Measurements from ENCODE around the gene CNOT10.
"Not testable (repeated sequence)": the region's sequence is repeated elsewhere in the genome, so short reads cannot be mapped to it uniquely, and the experiment has no call there.

The CNOT10 gene

GRCh38 chr3:32712506-32713055 lies 27.6 kb downstream of the CNOT10 start:
- no peak overlapping the region for H2AFZ ChIP-seq (ENCODE audit: low read length, unreplicated experiment)
- no peak overlapping the region for H3K27ac ChIP-seq (ENCODE audit: low read depth, low read length)
- no peak overlapping the region for H3K4me3 ChIP-seq (ENCODE audit: low read depth, low read length)
- H3K36me3 ChIP-seq (ENCODE audit: insufficient read depth, low read length) = peaks cover 28% of the 10 kb centered on the region; the same call in 1 of the 2 replicates
- no peaks in the 10 kb centered on the region for H3K4me1 ChIP-seq (ENCODE audit: control insufficient read depth, insufficient read depth, low read length, unreplicated experiment)
- no peaks in the 10 kb centered on the region for H3K79me2 ChIP-seq (ENCODE audit: control insufficient read depth, insufficient read depth, low read length, unreplicated experiment)
- H3K27me3 ChIP-seq (ENCODE audit: insufficient read depth, low read length) = no peaks in the 10 kb centered on the region

- Histone ChIP-seq H3K36me3 (ENCODE audit: insufficient read depth, low read length) (peaks cover 28% of the 10 kb centered on the region; the same call in 1 of the 2 replicates), H3K27me3 (ENCODE audit: insufficient read depth, low read length) (no peaks in the 10 kb centered on the region), H2AFZ (ENCODE audit: low read length, unreplicated experiment) (no peak overlapping the region), H3K4me1 (ENCODE audit: control insufficient read depth, insufficient read depth, low read length, unreplicated experiment) (no peaks in the 10 kb centered on the region), H3K4me3 (ENCODE audit: low read depth, low read length) (no peak overlapping the region), H3K79me2 (ENCODE audit: control insufficient read depth, insufficient read depth, low read length, unreplicated experiment) (no peaks in the 10 kb centered on the region), H3K27ac (ENCODE audit: low read depth, low read length) (no peak overlapping the region)
Measured at GRCh38 chr3:32713181-32713580, 28.2 kb downstream of the CNOT10 start.

DNA sequence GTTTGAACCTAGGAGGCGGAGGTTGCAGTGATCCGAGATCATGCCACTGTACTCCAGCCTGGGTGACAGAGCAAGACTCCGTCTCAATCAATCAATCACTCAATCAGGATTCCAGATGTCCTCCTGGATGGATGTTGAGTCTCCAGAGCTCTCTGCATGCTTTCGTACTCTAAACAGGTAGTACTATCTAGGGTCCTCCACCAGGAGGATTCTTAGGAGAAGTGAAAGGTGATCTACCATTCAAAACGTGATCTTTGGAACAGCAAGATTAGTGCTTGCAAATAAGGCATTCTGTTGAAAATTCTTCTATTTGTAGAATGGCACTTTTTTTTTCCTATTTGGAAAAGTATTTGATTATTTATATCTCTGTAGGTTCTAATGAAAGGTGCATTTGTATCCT lies 34.3 kb downstream of the CNOT10 start:
- Histone ChIP-seq H3K4me3 (ENCODE audit: low read depth, low read length) (no peak overlapping the region), H3K79me2 (ENCODE audit: control insufficient read depth, insufficient read depth, low read length, unreplicated experiment) (no peaks in the 10 kb centered on the region), H3K27me3 (ENCODE audit: insufficient read depth, low read length) (no peaks in the 10 kb centered on the region), H3K27ac (ENCODE audit: low read depth, low read length) (no peak overlapping the region), H3K36me3 (ENCODE audit: insufficient read depth, low read length) (0 out of 2 replicates have a peak, but pooled peaks cover 5% of the 10 kb centered on the region), H3K4me1 (ENCODE audit: control insufficient read depth, insufficient read depth, low read length, unreplicated experiment) (no peaks in the 10 kb centered on the region), H2AFZ (ENCODE audit: low read length, unreplicated experiment) (no peak overlapping the region)

DNA sequence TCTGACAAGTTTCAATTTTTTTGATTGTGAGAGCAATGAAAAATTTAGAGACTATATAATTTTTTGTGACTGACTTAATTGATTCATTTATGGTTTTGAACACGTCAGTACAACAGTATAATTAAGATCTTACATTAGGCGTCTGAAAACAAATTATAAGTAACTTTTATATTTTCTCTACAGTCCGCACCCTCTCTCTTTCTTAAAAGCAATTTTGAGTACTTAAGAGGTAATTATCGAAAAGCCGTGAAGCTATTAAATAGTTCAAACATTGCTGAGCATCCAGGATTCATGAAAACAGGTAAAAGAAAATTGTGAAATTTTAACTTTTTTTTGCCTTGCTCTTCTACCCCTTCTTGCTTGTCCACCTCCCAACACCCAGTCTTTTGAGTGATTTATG lies 34.9 kb downstream of the CNOT10 start:
- H3K4me3 ChIP-seq (ENCODE audit: low read depth, low read length) = no peak overlapping the region
- H3K27ac ChIP-seq (ENCODE audit: low read depth, low read length) = no peak overlapping the region
- H3K36me3 ChIP-seq (ENCODE audit: insufficient read depth, low read length) = peaks cover 5% of the 10 kb centered on the region; the same call in 1 of the 2 replicates
- H3K79me2 ChIP-seq (ENCODE audit: control insufficient read depth, insufficient read depth, low read length, unreplicated experiment) = no peaks in the 10 kb centered on the region
- no peaks in the 10 kb centered on the region for H3K4me1 ChIP-seq (ENCODE audit: control insufficient read depth, insufficient read depth, low read length, unreplicated experiment)
- H3K27me3 ChIP-seq (ENCODE audit: insufficient read depth, low read length) = no peaks in the 10 kb centered on the region
- no peak overlapping the region for H2AFZ ChIP-seq (ENCODE audit: low read length, unreplicated experiment)

GRCh38 chr3:32725721-32726120 lies 40.7 kb downstream of the CNOT10 start:
- H3K27me3 ChIP-seq (ENCODE audit: insufficient read depth, low read length) = no peaks in the 10 kb centered on the region
- peak overlapping the region; percentile 38; the same call in 1 of the 2 replicates for H3K27ac ChIP-seq (ENCODE audit: low read depth, low read length)
- no peak overlapping the region for H3K4me3 ChIP-seq (ENCODE audit: low read depth, low read length)
- peaks cover 9% of the 10 kb centered on the region for H3K36me3 ChIP-seq (ENCODE audit: insufficient read depth, low read length)
- no peak overlapping the region for H2AFZ ChIP-seq (ENCODE audit: low read length, unreplicated experiment)
- no peaks in the 10 kb centered on the region for H3K79me2 ChIP-seq (ENCODE audit: control insufficient read depth, insufficient read depth, low read length, unreplicated experiment)
- peaks cover 10% of the 10 kb centered on the region for H3K4me1 ChIP-seq (ENCODE audit: control insufficient read depth, insufficient read depth, low read length, unreplicated experiment)

- H2AFZ ChIP-seq (ENCODE audit: low read length, unreplicated experiment) = no peak overlapping the region
- peaks cover 5% of the 10 kb centered on the region; the same call in 1 of the 2 replicates for H3K36me3 ChIP-seq (ENCODE audit: insufficient read depth, low read length)
- no peaks in the 10 kb centered on the region for H3K79me2 ChIP-seq (ENCODE audit: control insufficient read depth, insufficient read depth, low read length, unreplicated experiment)
- H3K4me3 ChIP-seq (ENCODE audit: low read depth, low read length) = no peak overlapping the region
- H3K27ac ChIP-seq (ENCODE audit: low read depth, low read length) = no peak overlapping the region
- no peaks in the 10 kb centered on the region for H3K27me3 ChIP-seq (ENCODE audit: insufficient read depth, low read length)
- no peaks in the 10 kb centered on the region for H3K4me1 ChIP-seq (ENCODE audit: control insufficient read depth, insufficient read depth, low read length, unreplicated experiment)
Measured at GRCh38 chr3:32733631-32734229, 48.7 kb downstream of the CNOT10 start.

DNA sequence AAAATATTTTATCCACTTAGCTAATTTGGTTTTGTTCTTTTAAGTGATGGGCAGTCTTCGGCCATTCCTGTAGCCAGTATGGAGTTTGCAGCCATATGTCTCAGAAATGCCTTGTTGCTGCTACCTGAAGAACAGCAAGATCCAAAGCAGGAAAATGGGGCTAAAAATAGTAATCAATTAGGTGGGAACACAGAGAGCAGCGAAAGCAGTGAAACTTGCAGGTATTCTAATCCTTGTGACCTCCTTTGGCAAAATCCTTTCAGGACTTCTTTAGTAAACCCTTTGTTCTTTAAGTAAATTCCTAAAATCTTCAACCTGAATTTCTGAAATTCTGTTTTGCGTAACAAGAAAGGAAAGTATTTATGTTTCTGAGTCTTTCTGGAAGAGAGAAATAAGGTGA lies 49.8 kb downstream of the CNOT10 start:
- no peaks in the 10 kb centered on the region for H3K4me1 ChIP-seq (ENCODE audit: control insufficient read depth, insufficient read depth, low read length, unreplicated experiment)
- no peaks in the 10 kb centered on the region for H3K27me3 ChIP-seq (ENCODE audit: insufficient read depth, low read length)
- H3K4me3 ChIP-seq (ENCODE audit: low read depth, low read length) = no peak overlapping the region
- H3K36me3 ChIP-seq (ENCODE audit: insufficient read depth, low read length) = no peaks in the 10 kb centered on the region
- H3K27ac ChIP-seq (ENCODE audit: low read depth, low read length) = no peak overlapping the region
- H2AFZ ChIP-seq (ENCODE audit: low read length, unreplicated experiment) = no peak overlapping the region
- H3K79me2 ChIP-seq (ENCODE audit: control insufficient read depth, insufficient read depth, low read length, unreplicated experiment) = no peaks in the 10 kb centered on the region

DNA sequence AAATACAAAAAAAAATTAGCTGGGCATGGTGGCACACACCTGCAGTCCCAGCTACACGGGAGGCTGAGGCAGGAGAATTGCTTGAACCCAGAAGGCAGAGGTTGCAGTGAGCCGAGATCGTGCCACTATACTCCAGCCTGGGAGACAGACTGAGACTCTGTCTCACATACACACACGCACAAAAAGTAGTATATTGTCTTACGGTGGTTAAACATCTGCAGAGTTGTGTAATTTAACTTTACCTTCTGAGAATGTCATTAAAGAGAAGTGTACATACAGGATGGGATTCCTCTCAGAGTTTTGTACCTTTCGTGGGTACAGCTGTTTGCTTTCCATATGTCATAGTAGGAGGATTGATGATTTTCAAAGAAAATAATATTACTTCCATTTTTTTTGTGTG lies 58.5 kb downstream of the CNOT10 start:
- H3K36me3 ChIP-seq (ENCODE audit: insufficient read depth, low read length); H3K27ac ChIP-seq (ENCODE audit: low read depth, low read length): not testable (repeated sequence)

GRCh38 chr3:32743934-32744333 lies 58.9 kb downstream of the CNOT10 start:
- Histone ChIP-seq H3K79me2 (ENCODE audit: control insufficient read depth, insufficient read depth, low read length, unreplicated experiment) (no peaks in the 10 kb centered on the region), H3K4me3 (ENCODE audit: low read depth, low read length) (no peak overlapping the region), H2AFZ (ENCODE audit: low read length, unreplicated experiment) (no peak overlapping the region), H3K27me3 (ENCODE audit: insufficient read depth, low read length) (no peaks in the 10 kb centered on the region), H3K4me1 (ENCODE audit: control insufficient read depth, insufficient read depth, low read length, unreplicated experiment) (no peaks in the 10 kb centered on the region), H3K36me3 (ENCODE audit: insufficient read depth, low read length) (peaks cover 2% of the 10 kb centered on the region; the same call in 1 of the 2 replicates), H3K27ac (ENCODE audit: low read depth, low read length) (no peak overlapping the region)

More for the DNA sequence above, 58.5 kb downstream of the CNOT10 start:
- not testable (repeated sequence) for H3K4me3 ChIP-seq (ENCODE audit: low read depth, low read length); H3K79me2 ChIP-seq (ENCODE audit: control insufficient read depth, insufficient read depth, low read length, unreplicated experiment); H3K4me1 ChIP-seq (ENCODE audit: control insufficient read depth, insufficient read depth, low read length, unreplicated experiment); H2AFZ ChIP-seq (ENCODE audit: low read length, unreplicated experiment); H3K27me3 ChIP-seq (ENCODE audit: insufficient read depth, low read length)

GRCh38 chr3:32751377-32751776 lies 66.4 kb downstream of the CNOT10 start:
- no peak overlapping the region for H2AFZ ChIP-seq (ENCODE audit: low read length, unreplicated experiment)
- peaks cover 5% of the 10 kb centered on the region; the same call in 1 of the 2 replicates for H3K36me3 ChIP-seq (ENCODE audit: insufficient read depth, low read length)
- H3K4me1 ChIP-seq (ENCODE audit: control insufficient read depth, insufficient read depth, low read length, unreplicated experiment) = no peaks in the 10 kb centered on the region
- H3K27me3 ChIP-seq (ENCODE audit: insufficient read depth, low read length) = no peaks in the 10 kb centered on the region
- no peak overlapping the region for H3K27ac ChIP-seq (ENCODE audit: low read depth, low read length)
- H3K4me3 ChIP-seq (ENCODE audit: low read depth, low read length) = no peak overlapping the region
- H3K79me2 ChIP-seq (ENCODE audit: control insufficient read depth, insufficient read depth, low read length, unreplicated experiment) = no peaks in the 10 kb centered on the region

DNA sequence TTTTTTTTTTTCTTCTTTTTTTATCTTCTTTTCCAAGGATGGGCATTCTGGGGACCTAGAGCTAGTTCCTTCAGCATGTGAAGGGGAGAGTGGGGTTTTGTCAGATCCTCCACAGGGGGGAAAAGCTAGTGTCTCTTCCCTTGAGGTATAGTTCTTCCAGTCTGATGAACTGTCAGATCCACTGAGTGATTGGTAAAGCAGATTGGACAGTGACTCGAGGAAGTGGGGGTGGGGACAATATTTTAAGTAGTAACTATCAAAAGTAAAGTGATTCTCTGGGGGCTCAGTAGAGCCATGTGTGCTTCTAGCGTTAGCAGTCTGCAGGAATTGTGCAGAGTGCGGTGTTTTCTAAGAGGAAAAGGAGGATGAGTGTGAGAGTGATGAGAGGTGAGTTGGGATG lies 70.8 kb downstream of the CNOT10 start:
- H3K27me3 ChIP-seq (ENCODE audit: insufficient read depth, low read length) = no peaks in the 10 kb centered on the region
- H3K4me1 ChIP-seq (ENCODE audit: control insufficient read depth, insufficient read depth, low read length, unreplicated experiment) = no peaks in the 10 kb centered on the region
- H2AFZ ChIP-seq (ENCODE audit: low read length, unreplicated experiment) = no peak overlapping the region
- peaks cover 5% of the 10 kb centered on the region; the same call in 1 of the 2 replicates for H3K36me3 ChIP-seq (ENCODE audit: insufficient read depth, low read length)
- no peak overlapping the region for H3K27ac ChIP-seq (ENCODE audit: low read depth, low read length)
- no peaks in the 10 kb centered on the region for H3K79me2 ChIP-seq (ENCODE audit: control insufficient read depth, insufficient read depth, low read length, unreplicated experiment)
- H3K4me3 ChIP-seq (ENCODE audit: low read depth, low read length) = no peak overlapping the region
